ENCODE data around the gene MAP3K10. TPM values are rescaled to one million over a fixed set of nuclear protein-coding genes. Genes with fewer than 3 reads are reported as not detected.

Gene MAP3K10
- total RNA-seq, 1 donor from 2014 or later = 20.6 TPM

- no peak for DNase-seq (ENCODE audit: low spot score)
- TF ChIP-seq CTCF (IDR thresholded peaks at IDR 0.05; ENCODE audit: unreplicated experiment) = no peak
- Mint-ChIP-seq H3K4me3 (ENCODE audit: unreplicated experiment) (no peak overlapping the region), H3K9me3 (ENCODE audit: unreplicated experiment) (no peaks in the 10 kb centered on the region), H3K36me3 (ENCODE audit: low read depth, unreplicated experiment) (peaks cover 1% of the 10 kb centered on the region), H3K27me3 (ENCODE audit: unreplicated experiment) (peaks cover 10% of the 10 kb centered on the region), H3K27ac (ENCODE audit: unreplicated experiment) (no peak overlapping the region), H3K4me1 (ENCODE audit: unreplicated experiment) (peaks cover 7% of the 10 kb centered on the region)
Measured at GRCh38 chr19:40150170-40150569, 41.1 kb upstream of the MAP3K10 start.

- Mint-ChIP-seq H3K27ac (ENCODE audit: unreplicated experiment) (no peak overlapping the region), H3K9me3 (ENCODE audit: unreplicated experiment) (no peaks in the 10 kb centered on the region), H3K27me3 (ENCODE audit: unreplicated experiment) (peaks cover 10% of the 10 kb centered on the region), H3K4me3 (ENCODE audit: unreplicated experiment) (no peak overlapping the region), H3K4me1 (ENCODE audit: unreplicated experiment) (peaks cover 5% of the 10 kb centered on the region), H3K36me3 (ENCODE audit: low read depth, unreplicated experiment) (no peaks in the 10 kb centered on the region)
- no peak for TF ChIP-seq CTCF (IDR thresholded peaks at IDR 0.05; ENCODE audit: unreplicated experiment)
- no peak for DNase-seq (ENCODE audit: low spot score)
Measured at GRCh38 chr19:40154121-40154680, 37.0 kb upstream of the MAP3K10 start.

- H3K27me3 Mint-ChIP-seq (ENCODE audit: unreplicated experiment) = peaks cover 8% of the 10 kb centered on the region
- TF ChIP-seq CTCF (IDR thresholded peaks at IDR 0.05; ENCODE audit: unreplicated experiment) = no peak
- no peaks in the 10 kb centered on the region for H3K36me3 Mint-ChIP-seq (ENCODE audit: low read depth, unreplicated experiment)
- peaks cover 5% of the 10 kb centered on the region for H3K4me1 Mint-ChIP-seq (ENCODE audit: unreplicated experiment)
- DNase-seq (ENCODE audit: low spot score) = no peak
- H3K27ac Mint-ChIP-seq (ENCODE audit: unreplicated experiment) = no peak overlapping the region
- no peaks in the 10 kb centered on the region for H3K9me3 Mint-ChIP-seq (ENCODE audit: unreplicated experiment)
- no peak overlapping the region for H3K4me3 Mint-ChIP-seq (ENCODE audit: unreplicated experiment)
Measured at GRCh38 chr19:40155749-40156265, 35.4 kb upstream of the MAP3K10 start.

- no peak overlapping the region for H3K4me3 Mint-ChIP-seq (ENCODE audit: unreplicated experiment)
- no peaks in the 10 kb centered on the region for H3K9me3 Mint-ChIP-seq (ENCODE audit: unreplicated experiment)
- H3K4me1 Mint-ChIP-seq (ENCODE audit: unreplicated experiment) = peaks cover 5% of the 10 kb centered on the region
- H3K27me3 Mint-ChIP-seq (ENCODE audit: unreplicated experiment) = peaks cover 8% of the 10 kb centered on the region
- no peak for TF ChIP-seq CTCF (IDR thresholded peaks at IDR 0.05; ENCODE audit: unreplicated experiment)
- no peak overlapping the region for H3K27ac Mint-ChIP-seq (ENCODE audit: unreplicated experiment)
- no peaks in the 10 kb centered on the region for H3K36me3 Mint-ChIP-seq (ENCODE audit: low read depth, unreplicated experiment)
- DNase-seq (ENCODE audit: low spot score) = no peak
Measured at GRCh38 chr19:40157059-40157458, 34.2 kb upstream of the MAP3K10 start.

- TF ChIP-seq CTCF (IDR thresholded peaks at IDR 0.05; ENCODE audit: unreplicated experiment) = no peak
- Mint-ChIP-seq H3K27me3 (ENCODE audit: unreplicated experiment) (peaks cover 7% of the 10 kb centered on the region), H3K36me3 (ENCODE audit: low read depth, unreplicated experiment) (no peaks in the 10 kb centered on the region), H3K27ac (ENCODE audit: unreplicated experiment) (no peak overlapping the region), H3K4me3 (ENCODE audit: unreplicated experiment) (no peak overlapping the region), H3K4me1 (ENCODE audit: unreplicated experiment) (no peaks in the 10 kb centered on the region), H3K9me3 (ENCODE audit: unreplicated experiment) (no peaks in the 10 kb centered on the region)
- no peak for DNase-seq (ENCODE audit: low spot score)
Measured at GRCh38 chr19:40159744-40160143, 31.5 kb upstream of the MAP3K10 start.

Data from endothelial cell (in vitro differentiated cells).